WI38 (cell line): ENCODE measurements around the gene MAP2K3.

Experiments used
- H3K4me3 ChIP-seq: 2 replicates; pipeline ENCODE4 v1.5.1; 2011; ENCODE audit warnings: low read depth, mild to moderate bottlenecking, control low read depth, low read length
- CTCF ChIP-seq: IDR thresholded peaks from 2 replicates; pipeline ENCODE4 v1.5.1; 2012; ENCODE audit warnings: low read depth, mild to moderate bottlenecking, control low read depth, low read length

The MAP2K3 gene

GRCh38 chr17:21253646-21254441 lies 30.7 kb upstream of the MAP2K3 start:
- TF ChIP-seq CTCF, result no peak
- H3K4me3 ChIP-seq, result peak overlapping the region; percentile 62

- no peak for TF ChIP-seq CTCF
- no peak overlapping the region for H3K4me3 ChIP-seq
Measured at GRCh38 chr17:21258593-21258992, 25.9 kb upstream of the MAP2K3 start.

- TF ChIP-seq CTCF, result no peak
Measured at GRCh38 chr17:21262259-21262993, 22.1 kb upstream of the MAP2K3 start.

GRCh38 chr17:21263376-21263775 lies 21.1 kb upstream of the MAP2K3 start:
- H3K4me3 ChIP-seq, result no peak overlapping the region
- TF ChIP-seq CTCF, result no peak

More at GRCh38 chr17:21262259-21262993, 22.1 kb upstream of the MAP2K3 start:
- H3K4me3 ChIP-seq, result no peak overlapping the region

- TF ChIP-seq CTCF, result no peak
- H3K4me3 ChIP-seq, result no peak overlapping the region
Measured at GRCh38 chr17:21268596-21269188, 15.8 kb upstream of the MAP2K3 start.

- H3K4me3 ChIP-seq, result no peak overlapping the region
- no peak for TF ChIP-seq CTCF
Measured at GRCh38 chr17:21269394-21269793, 15.1 kb upstream of the MAP2K3 start.
